Cerebellar nuclear complex (tissue), 1 donor: ENCODE results near the gene FAM89A.
"Not testable (repeated sequence)": the region's sequence is repeated elsewhere in the genome, so short reads cannot be mapped to it uniquely, and the experiment has no call there.

ENCODE experiments used
- DNase-seq, 2 experiments: peaks; one replicate each; lab custom pipeline; 2025; lab: John Stamatoyannopoulos, UW

The FAM89A gene

GRCh38 chr1:231055271-231055670 lies 15.2 kb upstream of the FAM89A start:
- DNase-seq, result no peak

- no peak for DNase-seq
These were observed 13.6 kb upstream of the FAM89A start for GRCh38 chr1:231053493-231054162.

DNA sequence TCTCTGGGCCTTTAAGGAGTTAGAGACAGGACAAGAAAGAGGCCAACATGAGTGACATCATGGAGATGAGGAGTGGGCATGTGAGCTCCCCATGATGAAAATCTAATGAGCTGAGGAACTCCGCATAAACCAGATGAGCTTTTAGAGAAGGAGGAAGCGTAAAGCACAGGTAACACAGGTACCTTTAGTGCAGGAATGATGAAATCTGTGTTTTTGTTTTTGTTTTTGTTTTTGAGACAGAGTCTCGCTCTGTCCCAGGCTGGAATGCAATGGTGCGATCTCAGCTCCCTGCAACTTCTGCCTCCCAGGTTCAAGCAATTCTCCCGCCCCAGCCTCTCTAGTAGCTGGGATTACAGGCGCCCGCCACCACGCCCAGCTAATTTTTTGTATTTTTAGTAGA lies 12.7 kb upstream of the FAM89A start:
- no peak for DNase-seq

DNA sequence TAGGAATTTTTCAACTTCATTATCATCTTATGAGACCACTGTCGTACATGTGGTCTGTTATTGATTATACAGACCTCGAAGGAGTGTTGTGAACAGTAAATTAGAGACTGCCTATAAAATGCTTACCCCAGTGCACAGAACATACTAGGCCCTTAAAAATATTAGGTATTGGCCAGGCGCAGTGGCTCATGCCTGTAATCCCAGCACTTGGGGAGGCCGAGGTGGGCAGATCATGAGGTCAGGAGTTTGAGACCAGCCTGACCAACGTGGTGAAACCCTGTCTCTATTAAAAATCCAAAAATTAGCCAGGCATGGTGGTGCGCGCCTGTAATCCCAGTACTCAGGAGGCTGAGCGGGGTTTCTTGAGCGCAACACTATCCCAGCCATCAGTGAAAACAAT lies 10.9 kb upstream of the FAM89A start:
- DNase-seq, result not testable (repeated sequence)

- DNase-seq, result no peak
These were observed 10.3 kb upstream of the FAM89A start for GRCh38 chr1:231050395-231050794.

DNA sequence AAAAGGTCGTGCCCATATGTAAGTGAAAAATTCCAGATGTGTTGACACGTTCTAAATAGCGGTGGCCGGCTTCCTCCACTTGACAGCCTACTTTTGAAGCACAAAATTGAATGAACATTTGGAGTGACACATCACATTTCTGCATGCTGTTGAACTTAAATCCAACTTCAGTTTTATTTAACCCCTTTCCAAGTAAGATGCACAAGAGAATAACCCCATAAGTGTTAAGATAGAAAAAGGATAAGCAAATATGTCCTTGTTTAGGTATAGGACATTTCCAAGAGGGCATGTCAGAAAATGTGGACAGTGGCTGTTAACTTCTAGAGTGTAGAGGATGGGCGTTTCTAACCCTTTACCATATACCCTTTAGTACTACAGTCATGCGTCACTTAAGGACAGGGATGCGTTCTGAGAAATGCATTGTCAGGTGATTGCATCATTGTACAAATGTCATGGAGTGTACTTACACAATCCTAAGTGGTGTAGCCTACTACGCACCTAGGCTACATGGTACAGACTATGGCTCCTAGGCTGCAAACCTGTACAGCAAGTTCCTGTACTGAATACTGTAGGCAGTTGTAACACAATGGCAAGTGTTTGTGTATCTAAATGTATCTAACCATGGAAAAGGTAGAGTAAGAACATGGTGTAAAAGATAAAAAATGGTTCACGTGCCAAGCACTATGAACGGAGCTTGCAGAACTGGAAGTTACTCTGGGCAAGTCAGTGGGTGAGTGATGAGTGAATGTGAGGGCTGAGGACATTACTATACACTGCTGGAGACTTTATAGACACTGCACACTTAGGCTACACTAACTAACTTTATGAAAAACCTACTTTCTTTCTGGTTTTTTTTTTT lies 9.3 kb upstream of the FAM89A start:
- no peak for DNase-seq

DNA sequence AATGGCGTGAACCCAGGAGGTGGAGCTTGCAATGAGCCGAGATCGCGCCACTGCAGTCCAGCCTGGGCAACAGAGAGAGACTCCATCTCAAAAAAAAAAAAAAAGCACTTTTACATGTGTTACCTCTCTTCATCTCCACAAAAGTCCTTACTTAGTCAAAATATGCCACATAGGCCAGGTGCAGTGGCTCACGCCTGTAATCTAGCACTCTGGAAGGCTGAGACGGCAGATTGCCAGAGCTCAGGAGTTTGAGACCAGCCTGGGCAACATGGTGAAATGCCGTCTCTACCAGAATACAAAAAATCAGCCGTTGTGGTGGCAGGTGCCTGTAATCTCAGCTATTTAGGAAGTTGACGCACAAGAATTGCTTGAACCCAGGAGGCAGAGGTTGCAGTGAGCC lies 8.4 kb upstream of the FAM89A start:
- DNase-seq, result not testable (repeated sequence)

- not testable (repeated sequence) for DNase-seq
These were observed 7.5 kb upstream of the FAM89A start for GRCh38 chr1:231047529-231047928.

- DNase-seq, result no peak
These were observed 6.8 kb upstream of the FAM89A start for GRCh38 chr1:231046730-231047395.

GRCh38 chr1:231045921-231046729 lies 6.1 kb upstream of the FAM89A start:
- not testable (repeated sequence) for DNase-seq

- DNase-seq, result no peak
These were observed 5.2 kb upstream of the FAM89A start for GRCh38 chr1:231045286-231045685.

DNA sequence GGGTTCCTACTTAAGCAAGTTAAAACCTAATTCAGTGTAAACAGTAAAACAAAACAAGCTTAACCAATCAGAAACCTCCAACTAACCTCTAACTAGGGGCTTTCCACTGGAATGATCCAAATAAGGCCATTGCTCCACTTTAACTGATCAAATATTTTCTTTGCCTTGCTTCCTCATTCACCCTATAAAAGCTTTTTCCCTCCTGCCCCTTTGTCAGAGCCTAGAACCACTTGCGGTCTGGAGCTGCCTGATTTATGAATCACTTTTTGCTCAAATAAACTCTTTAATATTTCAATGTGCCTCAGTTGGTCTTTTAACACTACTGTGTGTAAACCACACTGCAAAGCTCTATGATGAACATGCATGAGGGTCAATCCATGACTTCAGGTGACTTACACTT lies 4.5 kb upstream of the FAM89A start:
- no peak for DNase-seq

GRCh38 chr1:231041719-231042261 lies 1.7 kb upstream of the FAM89A start:
- DNase-seq, result no peak

GRCh38 chr1:231040800-231041718 lies 1.0 kb upstream of the FAM89A start:
- DNase-seq, result no peak

- no peak for DNase-seq
These were observed 664 bp downstream of the FAM89A start for GRCh38 chr1:231039161-231040018.

GRCh38 chr1:231037585-231038517 lies 2.2 kb downstream of the FAM89A start:
- DNase-seq, result no peak

DNA sequence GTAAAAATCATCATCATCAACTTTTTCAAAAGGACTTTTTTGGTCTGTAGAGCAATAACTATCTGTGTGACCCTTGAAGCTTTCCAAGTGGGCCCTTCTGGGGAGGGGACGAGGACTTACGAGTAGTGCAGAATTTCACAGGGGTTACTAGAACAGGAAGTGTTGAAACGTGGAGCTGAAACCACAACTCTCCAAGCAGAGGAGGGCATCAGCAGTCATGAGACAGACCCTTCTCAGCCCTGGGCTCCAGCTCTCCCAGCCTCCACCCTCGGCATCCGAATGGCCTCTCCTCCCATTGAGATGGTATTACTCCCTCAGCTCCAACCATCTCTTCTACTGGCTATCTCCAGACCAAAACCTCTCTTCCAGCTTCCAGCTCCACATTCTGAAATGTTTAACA lies 3.6 kb downstream of the FAM89A start:
- DNase-seq, result no peak

GRCh38 chr1:231035799-231036198 lies 4.3 kb downstream of the FAM89A start:
- no peak for DNase-seq
